HG02571 (cell line): Measurements from ENCODE around the gene CACNB3.
"Not testable (repeated sequence)": the region's sequence is repeated elsewhere in the genome, so short reads cannot be mapped to it uniquely, and the experiment has no call there.

ENCODE experiments used
- ATAC-seq: cut with Tn5 transposase; IDR thresholded peaks from one replicate; pipeline ENCODE4 v1.9.1; 2021; ENCODE audit warnings: mild to moderate bottlenecking, moderate library complexity; ENCODE audit not compliant: unreplicated experiment

The CACNB3 gene

DNA sequence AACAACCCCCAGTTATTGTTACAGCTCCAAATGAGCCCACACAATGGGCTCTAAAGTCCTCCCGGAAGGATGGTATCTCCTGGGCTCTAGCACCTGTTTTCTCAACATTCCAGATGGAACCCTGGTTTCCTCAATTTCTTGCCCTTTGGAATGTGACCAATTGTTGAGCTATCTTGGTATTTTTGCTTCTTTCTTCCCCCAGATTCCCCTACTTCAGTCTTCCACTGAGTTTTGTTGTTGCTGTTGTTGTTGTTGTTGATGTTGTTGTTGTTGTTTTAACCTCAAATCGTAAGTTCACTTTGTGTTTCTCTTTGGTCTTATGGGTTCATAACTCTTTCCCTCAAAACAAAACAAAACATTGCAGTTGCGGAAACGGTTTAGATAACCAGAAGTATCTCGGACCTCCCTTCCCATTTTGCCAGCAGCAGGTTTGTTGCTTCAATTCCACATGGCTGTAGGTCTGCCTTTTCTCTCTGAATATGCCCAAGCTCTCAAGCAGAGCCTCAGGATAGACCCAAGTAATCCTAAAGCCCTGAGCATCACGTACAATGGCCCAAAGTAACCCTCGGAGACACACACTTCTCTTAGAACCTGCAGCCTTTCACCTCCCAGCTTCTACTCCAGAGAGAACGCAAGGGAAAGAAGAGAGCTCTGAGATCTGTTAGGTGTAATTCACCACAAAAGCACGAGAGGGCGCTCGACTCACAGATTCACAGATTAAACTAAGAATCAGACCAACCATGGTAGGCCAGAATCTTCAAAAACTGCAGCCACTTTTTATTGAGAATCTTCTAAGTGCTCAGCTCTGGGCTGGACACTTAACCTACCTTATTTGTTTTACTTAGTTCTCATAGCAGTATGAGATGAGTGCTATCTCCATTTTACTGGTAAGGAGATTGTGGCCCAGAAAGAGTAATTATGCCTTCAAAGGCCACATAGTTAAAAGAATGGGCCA, 34.7 kb downstream of the CACNB3 start:
- ATAC-seq, result no peak

DNA sequence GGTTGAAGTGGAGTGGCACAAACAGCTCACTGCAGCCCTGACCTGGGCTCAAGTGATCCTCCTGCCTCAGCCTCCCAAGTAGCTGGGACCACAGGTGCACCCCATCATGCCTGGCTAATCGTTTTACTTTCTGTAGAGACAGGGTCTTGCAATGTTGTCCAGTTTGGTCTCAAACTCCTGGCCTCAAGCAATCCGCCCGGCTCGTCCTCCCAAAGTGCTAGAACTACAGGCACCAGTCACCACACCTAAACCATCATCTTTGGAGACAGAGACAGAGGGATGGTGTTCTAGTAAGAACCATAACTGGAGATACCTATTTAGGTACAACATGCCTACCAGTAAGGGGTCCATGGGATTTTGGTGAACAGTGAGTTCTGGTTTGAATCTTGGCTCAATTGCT, 36.2 kb downstream of the CACNB3 start:
- no peak for ATAC-seq

DNA sequence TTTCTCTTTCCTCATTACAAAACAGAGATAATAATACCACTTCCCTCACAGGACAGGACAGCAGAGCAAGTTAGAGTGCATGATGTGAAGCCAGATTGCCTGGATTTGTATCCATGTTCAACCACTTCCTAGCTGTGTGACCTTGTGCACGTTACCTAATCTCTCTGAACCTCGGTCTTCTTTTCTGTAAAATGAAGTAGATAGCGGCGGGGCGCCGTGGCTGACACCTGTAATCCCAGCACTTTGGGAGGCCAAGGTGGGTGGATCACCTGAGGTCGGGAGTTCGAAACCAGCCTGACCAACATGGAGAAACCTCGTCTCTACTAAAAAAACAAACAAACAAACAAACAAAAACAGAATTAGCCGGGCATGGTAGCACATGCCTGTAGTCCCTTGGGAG, 36.6 kb downstream of the CACNB3 start:
- ATAC-seq, result not testable (repeated sequence)

DNA sequence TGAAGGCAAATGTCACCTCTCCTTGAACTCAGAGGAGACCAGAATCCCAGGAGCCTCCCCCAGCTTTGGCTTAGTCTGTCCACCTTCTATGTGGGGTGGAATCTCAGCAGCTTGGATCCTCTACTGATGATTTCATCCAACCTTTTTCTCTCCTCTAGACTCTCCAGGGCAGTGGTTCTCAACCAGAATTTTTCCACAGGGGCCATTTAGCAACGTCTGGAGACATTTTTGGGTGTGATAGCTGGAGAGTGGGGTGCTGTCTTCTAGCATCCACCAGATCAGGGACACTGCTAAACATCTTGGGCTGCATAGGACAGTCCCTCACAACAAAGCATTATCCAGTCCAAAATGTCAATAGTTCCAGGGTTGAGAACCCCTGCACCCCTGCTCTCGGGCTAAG, 38.1 kb downstream of the CACNB3 start:
- ATAC-seq, result no peak

DNA sequence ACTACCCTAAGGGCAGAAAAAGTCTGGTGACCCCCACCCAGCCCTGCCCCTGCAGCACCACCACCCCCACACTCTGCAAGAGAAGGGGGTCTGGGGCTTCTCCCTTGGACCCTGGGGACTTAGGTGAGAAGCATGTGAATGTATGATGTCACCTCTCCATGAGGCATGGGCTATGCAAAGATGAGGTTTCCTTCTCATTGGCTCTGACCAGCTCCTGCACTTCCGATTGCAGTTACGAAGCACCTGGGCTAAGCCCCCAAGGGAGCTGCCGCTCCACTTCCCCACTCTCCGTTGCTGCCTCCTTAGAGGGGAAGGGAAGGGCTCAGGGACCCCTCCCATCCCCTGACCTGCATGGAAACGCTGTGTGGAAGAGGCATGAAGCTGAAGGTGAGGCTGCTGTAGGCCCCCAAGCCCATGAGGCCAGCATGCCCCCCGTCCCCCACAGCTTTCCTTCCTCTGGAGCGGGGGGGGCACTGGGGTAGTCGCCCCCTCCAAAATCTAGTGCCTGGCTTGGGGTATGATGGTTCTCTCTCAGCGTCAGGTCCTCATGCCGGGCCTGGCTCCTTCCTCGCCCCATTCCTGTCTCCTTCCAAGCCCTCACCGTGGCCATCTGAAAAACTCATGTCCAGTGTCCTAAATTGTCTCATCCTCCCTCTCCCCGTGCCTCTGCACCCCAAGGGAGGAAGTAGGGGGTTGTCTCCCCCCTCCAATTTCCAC, 39.1 kb downstream of the CACNB3 start:
- ATAC-seq, result no peak

DNA sequence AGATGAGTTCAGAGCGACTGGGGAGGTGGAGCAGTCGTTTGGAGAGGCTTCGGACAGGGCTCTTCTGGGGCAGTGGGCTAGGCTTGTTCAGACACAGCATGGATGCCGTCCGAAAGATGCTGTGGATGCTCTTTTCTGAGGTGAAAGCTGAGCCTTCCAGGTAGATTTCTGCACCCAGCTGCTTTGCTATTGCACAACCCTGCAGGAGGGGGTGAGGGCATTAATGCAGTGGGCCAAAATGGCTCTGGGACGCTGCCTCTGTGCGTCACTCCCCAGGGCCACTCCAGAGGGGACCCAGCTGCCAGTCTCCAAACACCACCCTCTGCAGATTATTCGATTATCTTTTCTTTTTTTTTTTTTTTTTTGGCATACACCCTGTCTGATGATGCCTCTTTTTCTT, 39.7 kb downstream of the CACNB3 start:
- no peak for ATAC-seq

DNA sequence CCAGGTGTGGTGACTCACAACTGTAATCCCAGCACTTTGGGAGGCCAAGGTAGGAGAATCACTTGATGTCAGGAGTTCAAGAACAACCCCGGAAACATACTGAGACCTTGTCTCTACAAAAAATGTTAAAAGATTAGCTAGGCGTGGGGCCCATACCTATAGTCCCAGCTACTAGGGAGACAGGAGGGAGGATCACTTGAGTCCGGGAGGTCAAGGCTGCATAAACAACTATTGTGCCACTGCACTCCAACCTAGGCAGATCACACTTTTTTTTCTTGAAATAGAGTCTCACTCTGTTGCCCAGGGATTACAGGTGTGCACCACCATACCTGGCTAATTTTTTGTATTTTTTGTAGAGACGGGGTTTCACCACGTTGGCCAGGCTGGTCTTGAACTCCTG, 41.3 kb downstream of the CACNB3 start:
- ATAC-seq, result no peak

DNA sequence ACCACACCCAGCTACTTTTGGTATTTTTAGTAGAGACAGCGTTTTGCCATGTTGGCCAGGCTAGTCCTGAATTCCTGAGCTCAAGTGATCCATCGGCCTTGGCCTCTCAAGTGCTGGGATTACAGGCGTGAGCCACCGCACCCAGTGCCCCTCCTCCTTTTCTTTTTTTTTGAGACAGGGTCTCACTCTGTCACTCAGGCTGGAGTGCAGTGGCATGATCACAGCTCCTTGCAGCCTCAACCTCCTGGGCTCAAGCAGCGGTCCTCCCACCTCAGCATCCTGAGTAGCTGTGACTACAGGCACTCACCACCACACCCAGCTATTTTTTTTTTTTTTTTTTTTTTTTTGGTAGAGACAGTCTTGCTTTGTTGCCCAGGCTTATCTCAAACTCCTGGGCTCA, 41.9 kb downstream of the CACNB3 start:
- not testable (repeated sequence) for ATAC-seq

DNA sequence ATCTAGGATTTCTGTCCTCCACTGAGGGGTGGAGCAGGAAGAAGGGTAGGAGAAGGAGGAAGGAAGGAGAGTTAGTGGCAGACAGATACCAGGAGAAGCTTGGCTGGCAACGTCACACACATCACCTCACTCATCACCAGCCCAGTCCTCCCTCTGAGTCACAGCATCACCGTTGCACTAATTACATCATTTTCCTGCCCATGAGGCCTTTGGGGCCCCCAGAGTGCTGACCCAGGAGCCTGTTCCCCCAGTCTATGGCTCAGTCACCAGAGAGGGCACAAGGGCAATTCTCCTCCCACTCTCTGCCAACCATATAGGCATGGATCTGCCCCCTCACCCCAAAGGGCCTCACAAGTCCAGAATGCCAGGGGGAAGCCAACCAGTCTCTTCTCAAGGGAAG, 42.8 kb downstream of the CACNB3 start:
- ATAC-seq, result no peak

DNA sequence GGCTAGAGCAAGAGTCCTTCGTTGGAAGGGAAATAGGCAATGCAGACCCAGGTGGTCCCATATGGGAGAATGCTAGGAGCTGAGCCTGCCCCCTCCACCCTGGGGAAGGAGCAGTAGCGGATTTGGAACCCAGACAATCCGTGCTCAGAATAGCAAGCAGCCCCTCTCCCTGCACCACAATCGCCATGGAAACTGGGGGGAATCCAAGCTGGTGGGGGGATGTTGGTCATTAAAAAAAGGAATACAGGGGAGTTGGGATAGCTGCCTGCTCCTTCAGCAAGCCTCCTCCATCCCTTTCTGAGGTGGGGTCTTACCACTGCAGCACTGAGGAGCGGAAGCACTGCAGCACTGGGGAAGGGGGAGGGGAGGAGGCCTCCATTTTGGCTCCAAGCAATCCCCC, 44.5 kb downstream of the CACNB3 start:
- ATAC-seq, result no peak

DNA sequence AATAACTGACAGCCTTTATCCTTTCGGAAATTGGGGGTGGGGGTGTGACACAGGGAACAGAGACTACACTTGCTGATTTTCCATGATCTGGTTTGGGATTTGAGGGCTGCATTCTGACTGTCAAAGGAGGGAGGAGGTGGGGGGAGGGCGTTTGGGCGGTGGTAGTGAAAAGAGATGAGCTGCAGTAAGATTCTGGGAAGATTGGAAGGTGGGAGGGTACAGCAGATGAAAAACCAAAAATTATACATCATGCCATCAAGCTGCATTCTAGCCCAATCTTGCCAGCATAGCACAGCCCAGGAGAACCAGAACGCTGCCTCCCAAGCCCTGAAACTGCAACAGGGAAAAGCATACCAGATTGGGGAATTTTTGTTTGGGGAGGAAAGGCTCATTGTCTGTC, 45.0 kb downstream of the CACNB3 start:
- no peak for ATAC-seq

DNA sequence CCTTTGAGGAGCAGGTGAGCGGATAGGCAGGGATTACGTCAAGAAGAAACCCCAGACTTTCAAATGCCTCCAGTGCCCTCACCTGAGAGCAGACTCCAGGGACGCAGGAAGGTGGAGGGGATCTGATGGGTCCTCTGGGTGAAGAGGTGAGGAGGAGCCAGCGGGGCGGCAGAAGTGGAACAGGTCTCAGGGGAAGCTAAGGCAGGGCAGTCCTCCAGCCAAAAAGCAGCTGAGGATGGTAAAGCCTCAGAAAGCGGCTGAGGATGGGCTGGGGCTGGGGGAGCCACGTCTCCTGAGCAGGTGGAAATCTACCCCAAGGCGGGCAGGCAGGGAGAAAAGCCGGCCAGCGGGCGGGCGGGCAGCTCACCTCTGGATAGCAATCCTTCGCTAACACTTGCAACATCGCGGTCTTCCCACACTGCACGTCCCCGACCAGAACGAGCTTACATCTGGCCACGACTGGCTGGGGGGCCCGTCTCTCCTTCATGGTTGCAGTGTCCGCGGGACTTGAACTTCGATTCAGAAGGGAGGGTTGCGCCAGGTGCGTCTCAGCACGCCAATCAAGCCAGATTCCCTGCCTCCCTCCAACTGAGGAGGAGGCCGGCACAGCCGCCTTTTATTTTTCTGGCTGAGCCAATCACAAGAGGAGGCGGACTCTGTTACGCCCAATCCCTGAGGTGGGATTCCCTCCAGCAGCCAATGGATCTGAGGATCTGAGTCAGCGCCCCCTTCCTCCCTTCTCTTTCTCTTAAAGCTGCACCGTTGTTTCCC, 47.2 kb downstream of the CACNB3 start, which contains the start of gene RND1:
TSS of gene RND1 (minus strand) at position 590 of the 771 bp plus-strand sequence. CDS start at position 487, 103 bp downstream.
- ATAC-seq, result peak; percentile 89

DNA sequence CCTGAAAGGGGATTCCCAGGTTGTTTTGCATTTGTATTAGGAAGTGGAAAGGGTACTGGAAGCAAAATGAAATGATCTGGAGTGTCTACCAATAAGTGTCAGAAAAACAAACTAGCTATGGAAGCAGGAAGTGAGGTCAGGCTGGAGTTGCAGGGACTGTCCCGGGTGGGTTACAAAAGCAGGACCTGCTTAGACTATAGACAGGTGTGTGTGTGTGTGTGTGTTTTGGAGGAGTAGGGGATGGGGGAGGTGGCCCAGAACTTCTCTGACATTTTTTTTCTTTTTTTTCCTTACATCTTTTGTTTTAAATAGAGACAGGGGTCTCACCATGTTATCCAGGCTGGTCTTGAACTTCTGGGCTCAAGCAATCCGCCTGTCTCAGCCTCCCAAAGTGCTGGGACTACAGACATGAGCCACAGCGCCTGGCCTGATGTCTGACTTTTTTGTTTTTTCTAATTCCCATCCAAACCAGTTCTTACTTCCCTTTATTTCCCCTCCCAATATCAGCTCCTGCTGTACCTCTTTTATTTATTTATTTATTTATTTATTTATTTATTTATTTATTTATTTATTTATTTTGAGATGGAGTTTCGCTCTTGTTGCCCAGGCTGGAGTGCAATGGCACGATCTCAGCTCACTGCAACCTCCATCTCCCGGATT, 47.9 kb downstream of the CACNB3 start:
- ATAC-seq, result no peak

DNA sequence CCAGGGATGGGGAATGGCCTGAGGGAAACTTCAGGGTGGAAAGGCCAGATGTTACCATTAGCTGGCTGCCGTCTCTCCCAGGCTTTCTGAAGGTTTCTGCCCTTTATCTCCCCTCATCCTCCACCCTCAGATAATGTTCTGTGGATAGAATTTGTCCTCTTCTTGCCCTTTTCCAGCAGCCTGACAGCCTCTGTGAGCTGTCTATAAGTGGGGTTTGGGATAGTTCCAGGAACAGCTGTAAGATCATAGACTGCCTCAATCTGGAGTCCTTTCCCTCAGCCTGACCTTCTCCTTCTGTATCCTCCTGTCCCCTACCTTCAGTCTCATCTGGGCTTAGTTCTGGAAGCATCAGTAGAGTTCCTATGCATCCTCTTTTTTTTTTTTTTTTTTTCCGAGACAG, 50.2 kb downstream of the CACNB3 start:
- no peak for ATAC-seq

DNA sequence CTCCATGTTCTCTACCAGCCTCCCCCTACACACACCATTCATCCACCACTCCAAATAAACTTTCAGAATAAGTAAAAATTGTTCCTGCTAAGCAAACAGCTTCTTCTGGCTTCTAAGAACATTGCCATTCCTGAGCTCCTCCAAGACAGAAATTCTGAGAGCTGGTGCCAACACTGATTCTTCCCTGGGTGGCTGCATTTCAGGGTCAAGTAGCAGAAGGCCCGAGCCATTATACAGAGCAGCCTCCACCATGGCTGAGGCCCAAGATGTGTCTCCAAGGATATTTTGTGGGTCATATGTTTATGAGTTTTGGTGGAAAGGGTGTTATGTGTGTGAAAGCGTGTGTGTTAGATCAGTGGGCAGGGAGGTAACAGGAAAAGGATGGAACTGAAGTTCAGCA, 50.9 kb downstream of the CACNB3 start:
- no peak for ATAC-seq

DNA sequence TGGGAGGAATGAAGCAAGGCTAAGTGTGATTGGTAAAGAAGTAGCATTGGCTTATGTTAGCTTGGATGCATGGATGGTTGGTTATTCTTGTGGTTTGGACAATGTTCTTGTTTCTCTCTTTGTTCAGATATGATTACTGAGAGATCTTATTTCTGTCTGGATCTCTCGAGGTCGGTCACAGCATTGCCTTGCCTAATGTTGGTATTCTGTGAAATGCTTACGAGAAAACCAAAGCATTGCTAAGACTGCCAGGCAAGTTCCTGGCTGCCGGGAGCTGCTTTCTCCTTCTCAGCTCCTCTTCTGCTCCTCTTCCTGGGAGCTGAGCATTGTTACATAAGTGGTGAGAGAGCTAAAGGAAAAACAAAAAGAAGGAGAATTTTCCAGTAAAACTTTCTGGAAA, 54.8 kb downstream of the CACNB3 start:
- no peak for ATAC-seq

DNA sequence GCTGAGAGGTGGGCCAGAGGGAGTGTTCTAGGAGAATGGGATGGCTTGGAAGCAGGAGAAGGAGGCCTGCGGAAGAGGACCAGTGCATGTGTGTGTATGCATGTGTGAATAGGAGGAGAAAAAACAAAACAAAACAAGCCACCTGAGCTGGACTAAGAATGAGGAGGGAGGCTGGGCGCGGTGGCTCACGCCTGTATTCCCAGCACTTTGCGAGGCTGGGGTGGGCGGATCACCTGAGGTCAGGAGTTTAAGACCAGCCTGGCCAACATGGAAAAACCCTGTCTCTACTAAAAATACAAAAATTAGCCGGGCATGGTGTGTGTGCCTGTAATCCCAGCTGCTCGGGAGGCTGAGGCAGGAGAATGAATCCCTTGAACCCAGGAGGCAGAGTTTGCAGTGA, 55.2 kb downstream of the CACNB3 start:
- ATAC-seq, result not testable (repeated sequence)

DNA sequence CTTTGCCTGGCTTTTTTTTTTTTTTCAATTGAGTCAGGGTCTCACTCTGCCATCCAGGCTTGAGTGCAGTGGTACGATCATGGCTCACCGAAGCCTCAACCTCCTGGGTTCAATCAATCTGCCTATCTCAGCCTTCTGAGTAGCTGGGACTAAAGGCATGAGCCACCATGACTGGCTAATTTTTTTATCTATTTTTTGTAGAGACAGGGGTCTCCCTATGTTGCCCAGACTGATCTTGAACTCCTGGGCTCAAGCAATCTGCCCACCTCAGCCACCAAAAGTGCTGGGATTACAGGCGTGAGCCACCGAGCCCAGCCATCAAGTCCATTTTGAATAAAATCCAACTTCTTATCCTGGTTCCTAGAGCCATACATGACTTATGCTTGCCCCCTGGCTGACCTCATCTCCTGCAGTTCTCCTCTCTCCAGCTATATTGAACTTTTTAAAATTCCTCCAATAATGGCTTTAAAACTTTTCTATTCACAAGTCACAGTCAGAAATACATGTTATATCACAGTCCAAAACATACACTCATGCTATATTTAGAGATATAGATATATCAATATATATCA, 57.7 kb downstream of the CACNB3 start:
- no peak for ATAC-seq
